Heart left ventricle (tissue), 16 donors: ENCODE results near the gene RTP3. TPM values are rescaled to one million over a fixed set of nuclear protein-coding genes. Genes with fewer than 3 reads are reported as not detected.

Experiments
- ATAC-seq, 4 donors: fragments of 200-7000 bp; cut with Tn5 transposase; one replicate each; pipeline ENCODE4 v1.9.1; 2020 to 2022; ENCODE audit warnings: moderate library complexity in 4 of 4, mild to moderate bottlenecking in 3 of 4, moderate number of reproducible peaks in 1 of 4
- DNase-seq, 5 donors: peaks; one replicate each; pipeline ENCODE4 v3.0.0-alpha.2; 2020
- H3K27ac ChIP-seq, 12 donors: fragments of 200-600 bp; sonication (generic) in 4 of 12; one replicate each; pipeline versions ENCODE4 v1.5.0 to v1.8.0; 2016 to 2022; ENCODE audit warnings: mild to moderate bottlenecking in 2 of 12
- H3K27me3 ChIP-seq, 9 donors: fragments of 200-600 bp; sonication (generic) in 2 of 9; one replicate each; pipeline versions ENCODE4 v1.5.1 to v1.8.0; 2016 to 2022; ENCODE audit warnings: mild to moderate bottlenecking in 3 of 9
- H3K36me3 ChIP-seq, 9 donors: fragments of 200-600 bp; sonication (generic) in 2 of 9; one replicate each; pipeline versions ENCODE4 v1.5.0 to v1.8.0; 2018 to 2022; ENCODE audit warnings: mild to moderate bottlenecking in 2 of 9
- H3K4me1 ChIP-seq, 12 donors: fragments of 200-600 bp; sonication (generic) in 4 of 12; one replicate each; pipeline versions ENCODE4 v1.5.0 to v1.8.0; 2016 to 2022; ENCODE audit warnings: mild to moderate bottlenecking in 3 of 12
- H3K4me3 ChIP-seq, 12 donors: fragments of 200-600 bp; sonication (generic) in 4 of 12; one replicate each; pipeline versions ENCODE4 v1.5.0 to v1.8.0; 2017 to 2022; ENCODE audit warnings: mild to moderate bottlenecking in 9 of 12, moderate library complexity in 4 of 12
- H3K9me3 ChIP-seq, 12 donors: fragments of 200-600 bp; sonication (generic) in 4 of 12; one replicate each; pipeline versions ENCODE4 v1.5.0 to v1.8.0; 2016 to 2022; ENCODE audit warnings: mild to moderate bottlenecking in 1 of 12
- POLR2A ChIP-seq, 2 donors: fragments of 450-650 bp; IDR thresholded peaks; one replicate each; pipeline ENCODE4 v1.6.1; 2017; ENCODE audit warnings: antibody characterized with exemption in 2 of 2, mild to moderate bottlenecking in 2 of 2, moderate library complexity in 2 of 2
- WGBS, 4 donors: extraction: QIAGEN DNeasy Blood & Tissue Kit in 2 of 4; methylation state at CpG; one replicate each; pipeline versions ENCODE4 v1.1.5 to v1.1.7; 2013 to 2018; 5-methylcytosine and 5-hydroxymethylcytosine counted together
- intact Hi-C, 10 donors: fragments of 100-400 bp; cut with DNase I; formaldehyde crosslinking; loops; one replicate each; pipeline versions ENCODE4 v1.11.1 to v1.14.2; 2022
- polyA plus RNA-seq, 2 donors: library from polyadenylated mRNA; stranded (reverse); fragments of 200-250 nt; gene quantifications; one replicate each; pipeline ENCODE4 v1.2.3, GENCODE V29; 2013
- total RNA-seq, 9 donors: library from RNA; depleted of rRNA in 2 of 9; stranded (reverse); fragments of >200 nt in 2 of 9; fragmentation: NEBNext Ultra II Directional in 3 of 9; extraction: Animal tissue kit (Norgen Biotek cat#: 25700) in 3 of 9; gene quantifications; one replicate each; pipeline versions ENCODE4 v1.1.0 to v1.2.4, GENCODE V29; 2016 to 2023
- TF ChIP-seq, protein P1 (sequence below), 12 donors: fragments of 200-600 bp; sonication (generic) in 4 of 12; IDR thresholded peaks; one replicate each; pipeline versions ENCODE4 v1.5.0 to v1.8.0; 2018 to 2022; ENCODE audit warnings: antibody characterized with exemption in 12 of 12, mild to moderate bottlenecking in 5 of 12
- donor health status: ischemic (EF 13 %, LVEDD 7.1; RV severe dilation, severe dysfunction).
- donor health status: healthy with polysubstance abuse.
- donor health status: DM: no; HTN: yes; CAD: no.
- donor health status: DM: no; HTN: no; CAD: no.
- donor health status: ischemic (EF 25% LVEDD 6.9; RV normal size, moderate dysfunction).
- donor health status: ischemic (EF 25% LVEDD 5.7; RV mildly dilated, moderate dysfunction).
- donor health status: healthy.
- donor health status: DM: yes; HTN: yes; CAD: no.
- donor health status: ischemic (EF 35%, LVEDD 5.7; RV mildly dilated, moderate dysfunction).
- donor health status: nonischemic (EF 11% LVEDD 7.7; RV severe dilation, severe dysfunction).
- donor health status: DM: yes; HTN: yes; CAD: no.
- donor health status: PGD.
- donor health status: ischemic (EF 29% LVEDD 5.4; RV normal size, mild dysfunction).
- donor health status: nonischemic (EF 23%, LVEDD 6.1; RV moderate dilation, normal function).

Gene RTP3
- total and polyA plus RNA-seq, 11 donors: not detected

GRCh38 chr3:46508850-46509591 is 11.2 kb downstream of the RTP3 start:
- H3K9me3 ChIP-seq: no peaks in the 10 kb centered on the region
- peaks cover 0 to 33% (median 0%) of the 10 kb centered on the region in 9 donors for H3K36me3 ChIP-seq
- intact Hi-C loops: no loop called here
- H3K27me3 ChIP-seq: peaks cover 0 to 3% (median 0%) of the 10 kb centered on the region in 9 donors
- no peak overlapping the region for H3K27ac ChIP-seq
- ATAC-seq: no peak
- no peaks in the 10 kb centered on the region for H3K4me1 ChIP-seq
- TF ChIP-seq, protein P1, sequence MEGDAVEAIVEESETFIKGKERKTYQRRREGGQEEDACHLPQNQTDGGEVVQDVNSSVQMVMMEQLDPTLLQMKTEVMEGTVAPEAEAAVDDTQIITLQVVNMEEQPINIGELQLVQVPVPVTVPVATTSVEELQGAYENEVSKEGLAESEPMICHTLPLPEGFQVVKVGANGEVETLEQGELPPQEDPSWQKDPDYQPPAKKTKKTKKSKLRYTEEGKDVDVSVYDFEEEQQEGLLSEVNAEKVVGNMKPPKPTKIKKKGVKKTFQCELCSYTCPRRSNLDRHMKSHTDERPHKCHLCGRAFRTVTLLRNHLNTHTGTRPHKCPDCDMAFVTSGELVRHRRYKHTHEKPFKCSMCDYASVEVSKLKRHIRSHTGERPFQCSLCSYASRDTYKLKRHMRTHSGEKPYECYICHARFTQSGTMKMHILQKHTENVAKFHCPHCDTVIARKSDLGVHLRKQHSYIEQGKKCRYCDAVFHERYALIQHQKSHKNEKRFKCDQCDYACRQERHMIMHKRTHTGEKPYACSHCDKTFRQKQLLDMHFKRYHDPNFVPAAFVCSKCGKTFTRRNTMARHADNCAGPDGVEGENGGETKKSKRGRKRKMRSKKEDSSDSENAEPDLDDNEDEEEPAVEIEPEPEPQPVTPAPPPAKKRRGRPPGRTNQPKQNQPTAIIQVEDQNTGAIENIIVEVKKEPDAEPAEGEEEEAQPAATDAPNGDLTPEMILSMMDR (IDR thresholded peaks at IDR 0.05): no peak
- TF ChIP-seq POLR2A (IDR thresholded peaks at IDR 0.05): no peak
- WGBS, 4 donors: 79 to 81% (median 80%) methylated on average over 4 of the region's 4 CpGs
- DNase-seq: no peak
- no peak overlapping the region for H3K4me3 ChIP-seq

GRCh38 chr3:46509661-46510187 is 11.9 kb downstream of the RTP3 start:
- Histone ChIP-seq H3K9me3 (no peaks in the 10 kb centered on the region), H3K27ac (no peak overlapping the region), H3K4me3 (no peak overlapping the region), H3K27me3 (peaks cover 0 to 3% (median 0%) of the 10 kb centered on the region in 9 donors), H3K4me1 (no peaks in the 10 kb centered on the region), H3K36me3 (peaks cover 0 to 33% (median 0%) of the 10 kb centered on the region in 9 donors)
- TF ChIP-seq, protein P1 (IDR thresholded peaks at IDR 0.05): no peak
- TF ChIP-seq POLR2A (IDR thresholded peaks at IDR 0.05): no peak
- intact Hi-C loops: no loop called here
- DNase-seq (no peak), ATAC-seq (no peak)
- WGBS, 4 donors: 65 to 72% (median 70%) methylated on average over 4 of the region's 4 CpGs

DNA sequence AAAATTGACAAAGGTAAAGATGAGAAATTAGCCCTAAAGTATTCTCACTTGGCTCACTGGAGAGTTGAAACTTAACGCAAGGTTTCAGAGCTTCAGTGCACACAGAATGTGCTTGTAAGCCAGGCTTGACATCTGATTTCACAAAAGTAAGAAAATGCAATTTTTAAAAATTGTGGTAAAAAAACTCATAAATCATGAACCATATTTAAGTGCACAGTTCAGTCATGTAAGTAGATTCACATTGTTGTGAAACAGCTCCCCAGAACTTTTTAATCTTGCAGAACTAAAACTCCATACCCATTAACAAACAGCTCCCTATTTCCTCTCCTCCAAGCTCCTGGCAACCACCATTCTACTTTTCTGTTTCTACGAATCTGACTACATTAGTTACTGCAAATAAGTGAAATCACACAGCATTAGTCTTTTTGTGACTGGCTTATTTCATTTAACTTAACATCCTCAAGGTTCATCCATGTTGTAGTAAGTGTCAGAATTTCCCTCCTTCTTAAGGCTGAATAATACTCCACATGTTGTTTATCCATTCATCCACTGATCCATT is 14.5 kb downstream of the RTP3 start:
- Histone ChIP-seq H3K9me3 (no peaks in the 10 kb centered on the region), H3K4me1 (no peaks in the 10 kb centered on the region), H3K27me3 (peaks cover 0 to 3% (median 0%) of the 10 kb centered on the region in 9 donors), H3K27ac (no peak overlapping the region), H3K36me3 (peaks cover 0 to 47% (median 0%) of the 10 kb centered on the region in 9 donors), H3K4me3 (no peak overlapping the region)
- intact Hi-C loops: no loop called here
- 77 to 87% (median 82%) methylated on average over 2 of the region's 2 CpGs for WGBS, 4 donors
- TF ChIP-seq, protein P1 (IDR thresholded peaks at IDR 0.05): no peak
- TF ChIP-seq POLR2A (IDR thresholded peaks at IDR 0.05): no peak
- ATAC-seq: no peak
- no peak for DNase-seq

DNA sequence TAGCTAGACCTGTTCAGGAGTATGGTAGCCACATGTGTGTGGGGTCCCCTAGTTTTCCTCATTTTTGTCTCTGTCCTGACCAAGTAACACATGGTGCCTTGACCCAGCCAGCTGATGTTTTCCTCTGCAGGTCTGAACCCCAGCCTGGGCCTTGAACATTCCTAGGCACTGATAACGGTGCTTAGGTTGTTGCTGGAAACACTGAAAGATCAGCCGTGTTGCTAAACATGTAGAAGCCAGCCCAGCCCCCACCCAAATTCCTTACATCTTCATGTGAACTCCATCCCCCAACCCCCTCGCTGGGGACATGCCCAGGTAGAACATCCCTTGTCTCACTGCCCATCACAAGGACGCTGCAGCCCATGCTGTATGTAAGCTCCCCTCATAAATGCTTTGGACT is 18.7 kb downstream of the RTP3 start:
- Histone ChIP-seq H3K4me1 (no peaks in the 10 kb centered on the region), H3K4me3 (no peak overlapping the region), H3K27me3 (peaks cover 0 to under 1% (median 0%) of the 10 kb centered on the region in 9 donors), H3K36me3 (peaks cover 0 to 65% (median 11%) of the 10 kb centered on the region in 9 donors), H3K27ac (no peak overlapping the region), H3K9me3 (no peaks in the 10 kb centered on the region)
- intact Hi-C loops: no loop called here
- no peak for TF ChIP-seq POLR2A (IDR thresholded peaks at IDR 0.05)
- TF ChIP-seq, protein P1 (IDR thresholded peaks at IDR 0.05): no peak
- DNase-seq (no peak), ATAC-seq (peak in 1 of 4 donors; percentile 12)
- WGBS, 4 donors: 61 to 77% (median 77%) methylated on average over 4 of the region's 4 CpGs
